ENCODE data around the gene DOLPP1. TPM values are rescaled to one million over a fixed set of nuclear protein-coding genes. Genes with fewer than 3 reads are reported as not detected.
"Not testable (repeated sequence)": the region's sequence is repeated elsewhere in the genome, so short reads cannot be mapped to it uniquely, and the experiment has no call there.

DOLPP1 gene, protein sequence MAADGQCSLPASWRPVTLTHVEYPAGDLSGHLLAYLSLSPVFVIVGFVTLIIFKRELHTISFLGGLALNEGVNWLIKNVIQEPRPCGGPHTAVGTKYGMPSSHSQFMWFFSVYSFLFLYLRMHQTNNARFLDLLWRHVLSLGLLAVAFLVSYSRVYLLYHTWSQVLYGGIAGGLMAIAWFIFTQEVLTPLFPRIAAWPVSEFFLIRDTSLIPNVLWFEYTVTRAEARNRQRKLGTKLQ
- total RNA-seq (2014; rRNA removed): 11.1 and 12.8 TPM in 2 replicates
- polyA plus RNA-seq (2012): 11.3 TPM

DNA sequence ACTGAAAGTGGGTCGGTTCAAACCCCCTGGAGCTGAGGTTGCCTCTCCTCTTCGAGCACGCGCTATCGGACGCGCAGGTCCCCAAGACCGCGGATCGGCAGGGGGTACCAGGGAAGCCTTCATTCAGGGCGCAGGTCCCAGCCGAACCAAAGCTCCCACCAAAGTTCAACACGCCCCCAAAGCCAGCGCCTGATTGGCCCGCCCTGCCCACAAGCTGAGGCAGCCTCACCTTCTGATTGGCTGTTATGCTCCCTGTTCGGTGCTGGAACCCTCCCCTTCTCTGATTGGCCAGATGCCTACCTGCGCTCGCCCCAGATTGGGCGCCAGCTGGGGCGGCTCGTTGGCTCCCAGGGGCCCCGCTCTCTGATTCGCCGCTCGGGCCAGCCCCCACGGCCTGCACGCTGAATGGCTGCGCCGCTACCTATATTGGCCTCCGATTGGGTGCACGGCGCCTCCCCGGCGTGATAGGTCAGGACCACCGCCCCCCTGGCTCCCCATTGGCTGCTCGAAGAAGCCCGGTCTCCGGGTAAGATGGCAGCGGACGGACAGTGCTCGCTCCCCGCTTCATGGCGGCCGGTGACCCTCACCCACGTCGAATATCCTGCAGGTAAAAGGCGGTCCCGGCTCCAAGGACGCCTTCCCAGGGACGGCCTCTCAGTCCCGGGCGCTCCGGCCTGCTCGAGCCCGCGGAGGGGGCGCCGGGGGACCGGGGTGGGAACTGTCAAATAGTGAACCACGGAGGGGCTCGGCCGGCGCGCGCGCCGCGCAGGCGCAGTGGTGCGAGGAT, at the start of gene DOLPP1:
Gene DOLPP1, plus strand, starts transcription at position 511 of the 787 bp plus-strand sequence. Its CDS starts 21 bp downstream, at position 532.
- peak; percentile 99 for DNase-seq (ENCODE audit: low read depth)

DNA sequence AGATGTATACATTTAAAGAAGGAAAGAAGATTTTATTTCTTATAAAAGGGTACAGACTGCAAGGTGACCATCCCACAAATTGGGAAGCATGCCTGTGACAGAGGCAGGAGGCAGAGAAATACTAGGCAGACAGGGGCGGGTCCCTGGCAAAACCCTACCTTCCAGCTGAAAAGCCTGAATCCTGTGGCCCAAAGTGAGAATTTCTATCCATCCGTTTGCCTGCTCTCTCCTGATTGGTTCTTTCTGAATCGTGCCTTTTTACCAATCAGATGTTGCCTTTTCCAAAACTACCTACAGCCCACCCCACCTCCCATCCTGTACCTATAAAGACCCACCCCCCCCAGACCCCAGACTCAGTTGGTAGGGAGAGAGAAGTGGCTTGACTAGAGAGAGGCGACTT, 49.4 kb upstream of the DOLPP1 start:
- no peak for DNase-seq (ENCODE audit: low read depth)

DNA sequence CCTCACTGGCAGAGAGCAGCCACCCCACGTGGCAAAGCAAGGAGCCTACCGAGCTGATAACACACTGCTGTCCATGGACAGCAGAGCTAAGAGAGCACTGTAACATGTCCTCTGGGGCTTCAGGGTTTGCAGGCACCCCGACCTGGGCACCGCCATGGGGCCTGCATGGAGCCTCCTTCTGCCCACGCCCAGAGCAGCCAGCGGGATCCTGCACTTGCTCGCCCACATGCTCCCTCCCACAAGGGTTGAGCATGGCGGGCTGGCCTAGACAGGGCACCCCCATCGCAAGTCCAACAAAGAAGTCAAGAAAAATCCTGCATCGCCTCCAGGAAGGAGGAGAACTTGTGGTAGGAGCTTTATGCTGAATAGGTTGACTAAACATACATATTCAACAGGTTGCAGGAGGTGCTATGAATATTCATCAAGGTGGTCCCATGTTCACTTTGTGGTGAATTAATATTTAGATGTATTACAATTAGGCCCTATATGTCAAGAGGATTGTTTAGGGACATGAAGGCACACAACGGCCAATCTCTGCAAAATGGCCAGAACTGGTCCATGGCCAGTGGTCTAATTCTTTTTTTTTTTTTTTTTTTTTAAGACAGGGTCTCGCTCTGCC, 48.3 kb upstream of the DOLPP1 start:
- DNase-seq (ENCODE audit: low read depth): no peak

DNA sequence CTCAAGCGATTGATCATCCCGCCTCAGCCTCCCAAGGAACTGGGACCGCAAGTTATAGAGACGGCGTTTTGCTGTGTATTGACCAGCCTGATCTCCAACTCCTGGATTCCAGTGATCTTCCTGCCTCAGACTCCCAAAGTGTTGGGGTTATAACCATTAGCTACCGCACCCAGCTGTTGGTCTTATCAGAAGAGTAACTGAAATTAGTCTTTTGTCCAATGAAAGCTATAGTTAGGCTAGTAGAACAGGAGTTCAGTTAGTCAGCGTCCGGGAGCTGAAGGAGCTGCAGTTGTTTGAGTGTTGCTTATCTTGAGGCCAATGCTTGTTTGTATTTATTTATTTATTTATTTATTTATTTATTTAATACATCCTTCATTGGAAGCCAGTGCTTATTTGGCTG, 47.7 kb upstream of the DOLPP1 start:
- no peak for DNase-seq (ENCODE audit: low read depth)

DNA sequence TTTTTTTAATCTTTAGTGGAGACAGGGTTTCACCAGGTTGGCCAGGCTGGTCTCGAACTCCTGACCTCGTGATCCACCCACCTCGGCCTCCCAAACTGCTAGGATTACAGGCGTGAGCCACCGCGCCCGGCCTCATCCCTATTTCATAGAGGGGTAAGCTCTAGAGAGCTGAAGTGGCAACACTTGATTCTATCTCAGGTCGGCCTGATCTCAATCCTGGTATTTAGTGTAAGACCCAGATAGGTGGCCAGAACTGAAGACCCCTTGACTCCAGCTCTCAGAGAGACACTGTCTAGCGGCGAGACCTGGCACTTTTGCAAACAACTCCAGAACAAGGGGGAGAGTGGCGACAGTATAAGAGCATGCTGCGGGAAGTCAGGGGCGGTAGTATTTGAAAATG, 45.1 kb upstream of the DOLPP1 start:
- not testable (repeated sequence) for DNase-seq (ENCODE audit: low read depth)

DNA sequence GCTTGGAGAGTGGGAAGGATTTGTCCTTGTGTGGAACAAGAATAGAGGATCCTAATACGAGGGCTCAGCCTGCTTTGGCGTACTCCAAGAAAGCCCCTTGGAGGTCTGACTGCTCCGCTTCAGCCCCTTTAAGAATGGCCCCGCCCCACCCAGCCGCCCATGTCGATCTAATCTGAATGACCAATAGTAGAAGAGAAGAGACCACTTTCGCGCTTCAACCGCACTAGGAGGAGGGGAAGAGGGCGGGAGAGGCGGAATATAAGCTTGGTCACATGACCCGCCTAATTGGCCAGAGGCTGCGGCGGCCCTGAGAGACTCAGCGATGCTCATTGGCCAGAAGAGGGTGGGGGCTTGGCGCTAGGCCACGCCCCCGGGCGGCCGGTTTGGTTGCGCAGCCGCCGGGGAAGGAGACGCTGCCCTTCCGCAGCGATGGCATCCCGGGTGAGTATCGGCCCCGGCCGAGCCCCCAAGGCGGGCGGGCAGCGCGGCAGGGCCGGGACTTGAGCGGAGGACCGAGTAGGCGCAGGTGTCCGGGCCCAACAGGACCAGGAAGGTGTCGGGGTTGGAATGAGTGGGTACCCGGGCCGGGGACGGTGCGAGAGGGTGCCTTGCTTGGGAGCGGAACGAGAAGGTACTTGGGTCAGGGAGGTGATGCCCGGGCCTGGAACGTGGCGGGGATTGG, 44.5 kb upstream of the DOLPP1 start, which contains the start of gene MIGA2:
Gene MIGA2, plus strand, starts transcription at position 386 of the 682 bp plus-strand sequence. CDS start 3,969 bp downstream, outside the sequence.
- DNase-seq (ENCODE audit: low read depth): peak; percentile 98

DNA sequence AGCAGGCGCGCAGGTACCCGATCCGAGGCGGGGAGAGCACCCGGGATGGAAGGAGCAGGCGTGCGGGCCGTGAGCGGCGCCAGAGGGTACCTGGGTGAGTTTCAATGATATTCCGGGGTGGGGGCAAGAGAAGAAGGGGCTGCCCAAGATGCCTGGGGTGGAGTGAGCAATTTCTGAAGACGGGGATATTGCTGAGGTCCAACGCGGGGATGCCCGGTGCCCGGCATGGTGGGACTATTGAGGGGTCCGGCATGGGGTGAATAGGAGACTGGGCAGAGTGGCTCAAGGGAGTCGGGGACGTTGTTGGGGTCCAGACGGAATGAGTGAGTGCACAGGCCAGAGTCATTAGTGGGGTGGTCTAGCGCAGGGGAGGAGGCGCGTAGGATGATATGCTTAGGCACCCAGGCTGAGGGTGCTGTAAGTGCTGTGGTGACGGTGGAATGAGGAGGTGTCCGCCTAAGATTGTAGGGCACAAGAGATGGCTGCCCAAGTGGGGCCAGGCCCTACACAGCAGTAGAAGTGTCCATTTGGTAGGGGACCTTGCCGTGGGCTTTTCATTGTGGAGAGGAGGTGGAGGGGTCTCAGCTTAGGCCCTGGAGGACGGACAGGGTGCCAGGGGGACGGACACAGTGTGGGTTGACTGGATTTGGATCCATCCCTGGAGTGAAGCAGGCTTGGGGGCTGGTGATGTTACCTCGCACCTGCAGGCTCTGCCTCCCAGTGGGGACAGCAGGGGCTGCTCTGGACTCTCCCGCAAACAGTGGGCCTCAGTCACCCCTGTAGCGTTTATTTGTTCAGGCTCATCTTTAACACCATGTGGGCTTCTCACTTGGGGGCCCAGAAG, 43.8 kb upstream of the DOLPP1 start:
- no peak for DNase-seq (ENCODE audit: low read depth)

DNA sequence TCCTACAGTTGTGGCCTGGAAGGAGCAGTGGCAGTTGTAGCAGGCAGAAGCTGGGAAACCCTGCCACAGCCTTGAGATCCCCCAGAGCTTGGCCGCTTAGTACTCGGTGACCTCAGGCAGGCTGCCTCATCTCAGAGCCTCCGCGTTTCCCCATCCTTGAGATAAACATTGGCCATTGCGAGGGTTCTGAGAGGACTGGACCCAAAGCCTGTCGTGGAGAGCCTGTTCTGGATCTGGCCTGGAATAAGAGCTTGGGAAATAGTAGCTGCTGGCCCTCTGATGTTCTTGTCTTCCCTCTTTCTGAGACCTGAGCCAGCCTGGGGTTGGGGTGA, 43.2 kb upstream of the DOLPP1 start:
- no peak for DNase-seq (ENCODE audit: low read depth)

DNA sequence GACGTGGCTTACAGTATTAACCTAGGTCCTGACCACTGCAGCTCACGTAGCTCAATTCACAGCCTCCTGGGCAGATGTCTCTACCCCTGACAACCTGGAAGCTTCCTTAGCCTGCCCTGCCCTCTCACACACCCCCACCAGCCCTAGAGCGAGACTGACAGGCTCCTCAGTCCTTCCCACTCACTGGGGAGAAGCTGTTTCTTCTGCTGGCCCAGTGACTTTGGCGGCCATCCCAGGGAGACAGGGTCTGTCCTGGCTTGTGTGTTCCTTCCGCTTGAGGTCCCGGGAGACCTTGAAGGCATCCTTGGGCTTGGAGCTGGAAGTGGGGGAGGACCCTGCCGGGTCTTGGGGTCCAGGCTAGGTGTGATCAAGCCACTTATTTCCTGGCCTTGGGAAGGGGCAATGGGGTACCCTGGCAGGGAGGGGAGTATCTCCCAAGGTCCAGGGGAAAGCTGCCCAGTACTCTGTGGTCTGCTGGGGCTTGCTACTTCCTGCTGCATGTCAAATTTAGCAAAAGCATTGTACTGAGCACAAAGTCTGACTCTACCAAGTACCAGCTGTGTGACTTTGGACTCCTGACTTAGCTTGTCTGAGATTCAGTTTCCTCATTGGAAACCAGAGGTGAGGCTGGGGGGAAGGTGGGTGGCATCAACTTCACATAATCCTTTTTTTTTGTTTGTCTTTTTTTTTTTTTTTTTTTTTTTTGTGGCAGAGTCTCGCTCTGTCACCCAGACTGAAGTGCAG, 42.6 kb upstream of the DOLPP1 start:
- no peak for DNase-seq (ENCODE audit: low read depth)

DNA sequence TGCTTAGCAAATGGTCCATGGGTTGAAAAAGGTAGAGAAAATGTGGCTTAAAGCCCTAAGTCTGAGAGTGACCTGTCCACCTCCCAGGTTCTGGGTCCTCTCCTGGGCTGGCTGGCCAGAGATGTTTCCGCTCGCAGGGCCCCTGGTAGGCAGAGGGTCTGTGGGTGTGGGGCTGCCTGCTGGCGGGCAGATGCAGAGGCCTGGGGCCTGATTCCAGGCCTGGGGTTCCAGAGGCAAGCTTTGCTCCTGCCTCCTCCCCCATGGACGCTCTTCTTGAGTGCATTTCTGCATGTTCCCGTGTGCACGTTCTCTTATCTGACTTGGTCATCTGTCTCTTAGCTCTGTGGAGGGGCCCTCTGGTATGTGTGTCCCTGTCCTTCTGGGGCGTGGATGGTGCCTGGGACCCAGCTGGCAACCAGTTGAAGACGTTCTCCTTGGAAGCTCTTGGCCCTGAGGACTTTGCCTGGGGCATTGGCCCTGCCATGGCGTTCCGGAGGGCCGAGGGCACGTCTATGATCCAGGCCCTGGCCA, 40.7 kb upstream of the DOLPP1 start:
- DNase-seq (ENCODE audit: low read depth): no peak

DNA sequence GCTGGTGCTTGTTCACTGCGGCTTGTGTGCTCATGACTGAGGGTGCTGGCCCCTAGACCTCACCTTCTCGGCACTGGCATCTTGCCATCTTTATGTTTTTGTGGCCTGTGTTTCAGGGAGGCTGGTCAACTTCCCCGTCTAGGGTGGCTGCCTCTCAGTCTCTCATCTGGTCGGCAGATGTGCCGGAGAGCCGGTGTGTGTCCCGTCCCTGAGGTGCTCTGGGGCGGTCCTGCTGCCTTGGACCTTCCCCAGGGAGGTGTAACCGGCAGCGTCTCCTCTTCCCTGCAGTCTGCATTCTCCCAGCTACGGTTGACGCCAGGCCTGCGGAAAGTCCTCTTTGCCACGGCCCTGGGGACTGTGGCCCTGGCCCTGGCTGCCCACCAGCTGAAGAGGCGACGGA, 38.9 kb upstream of the DOLPP1 start:
- no peak for DNase-seq (ENCODE audit: low read depth)

DNA sequence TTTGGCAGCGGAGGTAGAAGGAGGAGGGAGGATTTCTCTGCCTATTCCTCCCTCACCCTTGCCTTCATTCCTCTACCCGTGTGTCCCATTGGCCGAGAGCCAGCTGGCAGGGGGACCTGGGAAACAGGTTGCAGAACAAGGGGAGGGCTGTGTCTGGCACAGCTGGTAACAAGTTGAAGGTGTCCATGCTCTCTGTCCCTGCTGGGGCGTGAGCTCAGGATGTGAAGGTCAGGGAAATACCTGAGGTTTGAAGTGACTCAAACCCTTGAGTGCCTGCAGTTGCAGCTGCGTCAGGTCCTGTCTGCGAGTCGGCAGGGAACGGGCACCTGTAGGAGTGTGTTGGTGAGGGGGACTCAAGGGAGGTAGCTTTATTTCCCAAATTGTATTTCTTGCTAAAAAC, 28.3 kb upstream of the DOLPP1 start:
- DNase-seq (ENCODE audit: low read depth): no peak

DNA sequence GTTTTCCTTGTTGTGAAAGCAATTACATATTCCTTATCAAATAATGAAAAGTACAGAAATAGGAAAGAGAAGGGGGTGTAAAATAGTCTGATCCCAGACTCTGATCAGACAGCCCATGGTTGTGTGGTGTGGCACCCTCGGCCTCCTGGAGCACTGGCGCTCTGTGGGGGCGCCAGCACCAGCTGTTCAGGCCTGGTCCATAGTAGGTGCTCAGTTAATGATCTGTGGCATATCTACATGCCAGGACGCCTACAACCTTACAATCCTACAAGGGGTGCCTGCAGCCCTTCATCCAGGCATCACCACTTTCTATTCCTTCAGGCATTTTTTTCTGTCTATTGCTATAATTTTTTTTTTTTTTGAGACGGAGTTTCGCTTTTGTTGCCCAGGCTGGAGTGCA, 27.9 kb upstream of the DOLPP1 start:
- DNase-seq (ENCODE audit: low read depth): no peak

DNA sequence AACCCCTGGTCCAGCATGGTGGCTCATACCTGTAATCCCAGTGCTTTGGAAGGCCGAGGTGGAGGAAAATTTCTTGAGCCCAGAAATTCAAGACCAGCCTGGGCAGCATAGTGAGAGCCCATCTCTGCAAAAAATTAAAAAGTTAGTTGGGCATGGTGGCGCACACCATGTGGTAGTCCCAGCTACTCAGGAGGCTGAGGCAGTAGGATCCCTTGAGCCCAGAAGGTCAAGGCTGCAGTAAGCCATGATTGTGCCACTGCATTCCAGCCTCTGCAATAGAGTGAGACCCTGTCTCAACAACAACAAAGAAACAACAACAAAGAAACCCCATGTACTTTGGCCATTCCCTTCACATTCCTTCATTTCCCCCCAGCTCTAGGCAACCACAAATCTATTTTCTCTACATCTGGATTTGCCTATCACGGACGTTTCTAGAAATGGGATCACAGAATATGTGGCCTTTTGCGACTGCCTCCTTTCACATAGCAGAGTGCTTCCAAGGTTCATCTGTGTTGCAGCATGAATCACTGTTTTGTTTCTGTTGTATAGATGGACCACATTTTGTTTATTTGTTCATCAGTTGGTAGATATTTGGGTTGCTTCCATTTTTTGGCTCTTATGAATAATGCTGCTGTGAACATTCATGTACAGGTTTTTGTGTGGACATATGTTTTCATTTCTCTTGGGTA, 26.6 kb upstream of the DOLPP1 start:
- no peak for DNase-seq (ENCODE audit: low read depth)

DNA sequence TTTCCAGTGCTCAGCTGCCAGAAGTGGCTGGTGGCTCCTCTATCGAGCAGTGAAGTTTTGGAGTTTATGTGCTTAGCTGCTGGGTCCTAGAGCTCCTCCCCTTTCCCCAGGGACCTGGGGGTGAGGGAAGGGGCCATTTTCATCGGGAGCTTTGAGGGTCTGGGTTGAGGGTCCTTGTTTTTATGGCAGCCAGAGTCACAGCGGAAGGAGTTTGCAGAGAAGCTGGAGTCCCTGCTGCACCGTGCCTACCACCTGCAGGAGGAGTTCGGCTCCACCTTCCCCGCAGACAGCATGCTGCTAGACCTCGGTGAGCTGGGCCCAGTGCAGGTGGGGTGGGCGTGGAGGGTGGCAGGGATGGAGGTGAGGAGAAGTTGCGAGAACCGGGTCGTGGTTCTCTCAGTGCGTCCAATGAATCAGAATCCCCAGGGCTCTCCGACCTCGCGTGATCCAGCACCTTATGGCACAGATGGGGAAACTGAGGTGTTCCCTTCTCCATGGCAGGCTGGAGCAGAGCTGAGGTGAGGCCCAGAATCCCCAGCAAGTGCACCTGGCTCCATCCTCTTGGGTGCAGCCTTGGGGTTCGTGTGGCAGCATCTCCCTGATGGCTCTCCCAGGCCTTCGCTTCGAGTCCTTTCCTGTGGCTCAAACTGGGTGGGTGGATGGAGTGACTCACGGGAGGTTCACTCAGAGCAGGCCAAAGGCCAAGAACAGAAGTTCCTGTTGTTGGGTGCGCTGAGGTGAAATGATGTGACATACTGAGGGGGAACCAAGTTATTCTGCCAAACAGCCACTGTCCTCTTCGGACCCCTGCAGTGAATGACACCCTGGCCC, 21.7 kb upstream of the DOLPP1 start:
- peak; percentile 57 for DNase-seq (ENCODE audit: low read depth)

DNA sequence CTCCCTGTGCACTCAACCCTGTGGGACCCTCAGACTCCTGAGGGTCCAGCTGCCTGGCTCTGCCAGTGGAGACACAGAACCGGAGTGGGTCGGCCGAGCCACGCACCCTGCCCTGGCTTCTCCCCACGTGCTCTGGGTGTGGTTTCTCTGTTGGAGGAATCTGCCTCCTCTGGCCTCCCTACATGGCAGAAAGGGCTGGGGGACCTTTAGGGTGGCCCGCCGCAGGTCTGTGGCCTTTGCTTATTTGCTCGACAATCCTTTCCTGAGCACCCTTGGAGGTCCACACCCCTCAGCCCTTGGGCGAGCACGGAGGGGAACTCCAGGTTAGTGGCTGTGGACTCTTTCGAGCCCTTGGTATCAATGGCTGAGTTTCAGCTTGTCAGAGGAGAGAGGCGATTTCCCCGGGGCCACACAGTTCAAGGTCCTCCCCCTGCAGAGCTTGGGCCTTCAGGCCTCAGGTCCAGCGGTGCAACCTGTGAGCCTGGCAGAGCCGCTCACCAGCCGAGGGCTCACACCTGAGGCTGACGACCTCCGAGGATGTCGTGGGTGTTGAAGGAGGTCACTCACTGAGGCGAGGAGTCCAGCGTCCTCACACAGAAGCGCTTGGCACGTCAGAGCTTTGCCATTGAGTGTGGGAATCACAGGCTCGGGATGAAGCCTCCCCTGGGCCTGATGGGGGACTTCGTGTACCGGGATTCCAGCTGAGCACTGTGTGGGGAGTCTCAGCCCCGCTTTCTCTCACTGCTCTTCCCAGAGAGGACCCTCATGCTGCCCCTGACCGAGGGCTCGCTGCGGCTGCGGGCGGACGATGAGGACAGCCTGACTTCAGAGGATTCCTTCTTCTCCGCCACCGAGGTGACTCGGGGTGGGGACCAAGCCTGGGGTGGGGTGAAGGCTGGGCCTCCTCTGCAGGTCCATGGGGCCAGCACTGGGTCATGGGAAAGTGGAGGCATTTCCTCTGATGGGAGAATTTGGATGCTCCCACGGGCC, 20.8 kb upstream of the DOLPP1 start:
- DNase-seq (ENCODE audit: low read depth): no peak

DNA sequence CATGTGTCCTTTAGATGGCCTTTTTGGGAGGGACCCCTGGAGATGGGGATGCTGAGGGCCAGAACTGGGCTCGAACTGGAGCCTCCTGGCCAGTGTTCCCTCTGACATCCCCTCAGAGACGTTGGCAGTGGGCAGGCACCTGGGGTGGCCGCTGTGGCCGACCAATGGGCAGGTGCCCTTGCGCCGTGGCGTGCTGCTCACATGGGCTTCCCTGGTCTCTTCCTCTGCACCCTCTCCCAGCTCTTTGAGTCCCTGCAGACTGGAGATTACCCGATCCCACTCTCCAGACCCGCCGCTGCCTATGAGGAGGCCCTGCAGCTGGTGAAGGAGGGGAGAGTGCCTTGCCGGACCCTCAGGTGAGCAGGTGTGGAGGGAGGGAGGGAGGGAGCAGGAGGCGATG, 19.9 kb upstream of the DOLPP1 start:
- no peak for DNase-seq (ENCODE audit: low read depth)
